ENCODE results near the gene ARHGAP44. TPM values are rescaled to one million over a fixed set of nuclear protein-coding genes. Genes with fewer than 3 reads are reported as not detected.

ARHGAP44 gene
- total and polyA plus RNA-seq, 4 donors: 12.1 to 37.5 (median 20.2) TPM

- ATAC-seq (ENCODE audit: insufficient read depth, low FRiP score): no peak
These were observed 205.2 kb downstream of the ARHGAP44 start for GRCh38 chr17:12994341-12995074.

DNA sequence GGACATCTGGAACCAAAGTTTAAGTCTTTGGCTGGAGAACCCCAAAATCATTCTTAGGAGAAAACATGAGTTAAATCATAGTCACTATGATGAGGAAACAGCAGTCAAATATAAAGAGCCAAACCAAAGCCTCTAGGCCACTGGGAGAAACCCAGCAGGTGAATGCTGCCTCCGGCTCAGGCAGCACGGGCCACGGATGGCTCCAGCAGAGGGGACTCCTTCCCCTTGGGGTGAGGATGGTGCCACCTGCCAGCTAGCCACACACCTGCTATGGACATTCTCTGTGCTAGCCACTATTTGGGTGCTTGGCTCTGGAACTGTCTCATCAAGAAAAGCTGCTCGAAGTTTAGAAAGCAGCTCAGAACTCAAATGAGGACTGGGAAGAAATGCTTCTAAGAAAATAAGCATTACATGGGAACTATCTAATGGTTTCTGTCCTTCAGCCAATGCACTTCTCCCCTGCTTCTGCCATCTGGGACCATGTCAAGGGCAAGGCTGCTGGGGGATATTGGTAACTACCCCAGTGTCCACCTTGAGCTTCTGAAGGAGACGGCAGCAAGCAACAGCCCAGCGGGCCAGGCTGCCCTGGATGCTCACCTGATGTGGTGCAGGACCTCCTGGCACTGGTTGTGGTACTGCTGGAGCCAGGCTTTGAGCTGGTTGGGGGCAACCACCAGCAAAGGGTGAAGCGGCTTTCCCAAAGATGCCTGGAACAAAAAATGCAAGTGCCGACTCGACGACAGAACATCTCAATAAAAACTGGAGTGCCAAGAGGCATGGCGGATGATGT, 206.0 kb downstream of the ARHGAP44 start:
- Histone ChIP-seq H3K4me1 (ENCODE audit: control insufficient read depth in 5 of 5, insufficient read depth in 5 of 5, low read length in 5 of 5) (no peaks in the 10 kb centered on the region), H3K9me3 (ENCODE audit: control insufficient read depth in 4 of 4, insufficient read depth in 3 of 4, low read length in 3 of 4) (peaks cover 0 to 1% (median 0%) of the 10 kb centered on the region in 4 donors), H3K4me3 (no peak overlapping the region), H3K27ac (ENCODE audit: low read depth in 1 of 2, low read length in 1 of 2) (no peak overlapping the region), H3K27me3 (ENCODE audit: control insufficient read depth in 3 of 3, insufficient read depth in 3 of 3, low read length in 2 of 3) (no peaks in the 10 kb centered on the region), H3K36me3 (ENCODE audit: control insufficient read depth in 4 of 4, insufficient read depth in 4 of 4, low read length in 4 of 4) (peaks cover 48 to 83% (median 56%) of the 10 kb centered on the region in 4 donors), H3K9ac (ENCODE audit: insufficient read depth in 1 of 2, low read length in 2 of 2) (no peak overlapping the region)
- TF ChIP-seq, protein P1, sequence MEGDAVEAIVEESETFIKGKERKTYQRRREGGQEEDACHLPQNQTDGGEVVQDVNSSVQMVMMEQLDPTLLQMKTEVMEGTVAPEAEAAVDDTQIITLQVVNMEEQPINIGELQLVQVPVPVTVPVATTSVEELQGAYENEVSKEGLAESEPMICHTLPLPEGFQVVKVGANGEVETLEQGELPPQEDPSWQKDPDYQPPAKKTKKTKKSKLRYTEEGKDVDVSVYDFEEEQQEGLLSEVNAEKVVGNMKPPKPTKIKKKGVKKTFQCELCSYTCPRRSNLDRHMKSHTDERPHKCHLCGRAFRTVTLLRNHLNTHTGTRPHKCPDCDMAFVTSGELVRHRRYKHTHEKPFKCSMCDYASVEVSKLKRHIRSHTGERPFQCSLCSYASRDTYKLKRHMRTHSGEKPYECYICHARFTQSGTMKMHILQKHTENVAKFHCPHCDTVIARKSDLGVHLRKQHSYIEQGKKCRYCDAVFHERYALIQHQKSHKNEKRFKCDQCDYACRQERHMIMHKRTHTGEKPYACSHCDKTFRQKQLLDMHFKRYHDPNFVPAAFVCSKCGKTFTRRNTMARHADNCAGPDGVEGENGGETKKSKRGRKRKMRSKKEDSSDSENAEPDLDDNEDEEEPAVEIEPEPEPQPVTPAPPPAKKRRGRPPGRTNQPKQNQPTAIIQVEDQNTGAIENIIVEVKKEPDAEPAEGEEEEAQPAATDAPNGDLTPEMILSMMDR (IDR thresholded peaks at IDR 0.05; ENCODE audit: control extremely low read depth, extremely low read depth): no peak
- WGBS, 2 donors: 95 to 96% methylated on average over 11 of the region's 11 CpGs
- no peak for DNase-seq
- ATAC-seq (ENCODE audit: insufficient read depth, low FRiP score): no peak

More at GRCh38 chr17:12994341-12995074, 205.2 kb downstream of the ARHGAP44 start:
- no peak overlapping the region for H3K9ac ChIP-seq (ENCODE audit: insufficient read depth in 1 of 2, low read length in 2 of 2)
- TF ChIP-seq, protein P1 (IDR thresholded peaks at IDR 0.05; ENCODE audit: control extremely low read depth, extremely low read depth): no peak
- no peak for DNase-seq
- 91 to 95% methylated on average over 19 of the region's 19 CpGs for WGBS, 2 donors
- no peak overlapping the region for H3K27ac ChIP-seq (ENCODE audit: low read depth in 1 of 2, low read length in 1 of 2)
- H3K4me3 ChIP-seq: no peak overlapping the region
- peaks cover 43 to 81% (median 56%) of the 10 kb centered on the region in 4 donors for H3K36me3 ChIP-seq (ENCODE audit: control insufficient read depth in 4 of 4, insufficient read depth in 4 of 4, low read length in 4 of 4)
- peaks cover 0 to 1% (median 0%) of the 10 kb centered on the region in 4 donors for H3K9me3 ChIP-seq (ENCODE audit: control insufficient read depth in 4 of 4, insufficient read depth in 3 of 4, low read length in 3 of 4)
- H3K4me1 ChIP-seq (ENCODE audit: control insufficient read depth in 5 of 5, insufficient read depth in 5 of 5, low read length in 5 of 5): no peaks in the 10 kb centered on the region
- no peaks in the 10 kb centered on the region for H3K27me3 ChIP-seq (ENCODE audit: control insufficient read depth in 3 of 3, insufficient read depth in 3 of 3, low read length in 2 of 3)

- no peak overlapping the region for H3K27ac ChIP-seq (ENCODE audit: low read depth in 1 of 2, low read length in 1 of 2)
- DNase-seq (no peak), ATAC-seq (ENCODE audit: insufficient read depth, low FRiP score) (no peak)
- no peaks in the 10 kb centered on the region for H3K4me1 ChIP-seq (ENCODE audit: control insufficient read depth in 5 of 5, insufficient read depth in 5 of 5, low read length in 5 of 5)
- no peaks in the 10 kb centered on the region for H3K27me3 ChIP-seq (ENCODE audit: control insufficient read depth in 3 of 3, insufficient read depth in 3 of 3, low read length in 2 of 3)
- TF ChIP-seq, protein P1 (IDR thresholded peaks at IDR 0.05; ENCODE audit: control extremely low read depth, extremely low read depth): no peak
- H3K4me3 ChIP-seq: no peak overlapping the region
- no peak overlapping the region for H3K9ac ChIP-seq (ENCODE audit: insufficient read depth in 1 of 2, low read length in 2 of 2)
- 96 to 99% methylated on average over 19 of the region's 19 CpGs for WGBS, 2 donors
- peaks cover 52 to 84% (median 61%) of the 10 kb centered on the region in 4 donors for H3K36me3 ChIP-seq (ENCODE audit: control insufficient read depth in 4 of 4, insufficient read depth in 4 of 4, low read length in 4 of 4)
- H3K9me3 ChIP-seq (ENCODE audit: control insufficient read depth in 4 of 4, insufficient read depth in 3 of 4, low read length in 3 of 4): peaks cover 0 to 1% (median 0%) of the 10 kb centered on the region in 4 donors
These were observed 206.6 kb downstream of the ARHGAP44 start for GRCh38 chr17:12995896-12996295.
